OCI-LY1 (cell line): ENCODE data around the gene HECW1.

Experiments used
- H2AFZ ChIP-seq: fragments of 200-600 bp; sonication (generic), shearing (Covaris generic); 2 replicates; pipeline ENCODE4 v1.6.0; 2014; ENCODE audit warnings: antibody characterized with exemption, mild to moderate bottlenecking, low read length
- H3F3A ChIP-seq: fragments of 200-600 bp; sonication (generic), shearing (Covaris generic); 2 replicates; pipeline ENCODE4 v1.6.0; 2014; ENCODE audit warnings: mild to moderate bottlenecking, antibody characterized with exemption, low read length, moderate library complexity; ENCODE audit not compliant: insufficient read depth
- H3K27ac ChIP-seq: fragments of 200-600 bp; sonication (generic); 2 replicates; pipeline ENCODE4 v1.5.1; 2014; ENCODE audit warnings: low read length, mixed run types, mild to moderate bottlenecking, low read depth; ENCODE audit not compliant: poor library complexity, severe bottlenecking
- H3K27me3 ChIP-seq: fragments of 200-600 bp; sonication (generic); 2 replicates; pipeline ENCODE4 v1.6.0; 2014; ENCODE audit warnings: antibody characterized with exemption, mild to moderate bottlenecking, low read length, moderate library complexity; ENCODE audit not compliant: insufficient read depth
- H3K36me3 ChIP-seq: fragments of 200-600 bp; sonication (generic); 2 replicates; pipeline ENCODE4 v1.6.1; 2014; ENCODE audit warnings: mild to moderate bottlenecking, antibody characterized with exemption, low read length, moderate library complexity, mixed read lengths; ENCODE audit not compliant: insufficient read depth
- H3K4me1 ChIP-seq: fragments of 200-600 bp; sonication (generic); 2 replicates; pipeline ENCODE4 v1.5.1; 2014; ENCODE audit warnings: mild to moderate bottlenecking, low read length, moderate library complexity; ENCODE audit not compliant: insufficient read depth, severe bottlenecking
- H3K4me2 ChIP-seq: fragments of 200-600 bp; sonication (generic), shearing (Covaris generic); 2 replicates; pipeline ENCODE4 v1.6.1; 2014; ENCODE audit warnings: low read length
- H3K4me3 ChIP-seq: fragments of 200-600 bp; sonication (generic); 2 replicates; pipeline ENCODE4 v1.5.1; 2014; ENCODE audit warnings: low read length, low read depth, mild to moderate bottlenecking, mixed read lengths; ENCODE audit not compliant: poor library complexity, severe bottlenecking
- H3K79me2 ChIP-seq: fragments of 200-600 bp; shearing (Covaris generic); 2 replicates; pipeline ENCODE4 v1.6.1; 2016; ENCODE audit warnings: mixed run types, low read length, mixed read lengths; ENCODE audit not compliant: insufficient read depth
- H3K9ac ChIP-seq: fragments of 200-600 bp; sonication (generic), shearing (Covaris generic); 2 replicates; pipeline ENCODE4 v1.6.1; 2014; ENCODE audit warnings: mild to moderate bottlenecking, low read length, mixed read lengths
- H3K9me2 ChIP-seq: fragments of 200-600 bp; sonication (generic), shearing (Covaris generic); 2 replicates; pipeline ENCODE4 v1.6.1; 2014; ENCODE audit warnings: low read depth, mild to moderate bottlenecking, low read length, mixed read lengths
- H3K9me3 ChIP-seq: fragments of 200-600 bp; shearing (Covaris generic); 2 replicates; pipeline ENCODE4 v1.6.1; 2014; ENCODE audit warnings: low read length, mixed read lengths
- H4K20me1 ChIP-seq: fragments of 200-600 bp; sonication (generic), shearing (Covaris generic); 2 replicates; pipeline ENCODE4 v1.6.0; 2016; ENCODE audit warnings: mild to moderate bottlenecking, low read length; ENCODE audit not compliant: insufficient read depth
- CTCF ChIP-seq: fragments of 200-600 bp; sonication (generic), shearing (Covaris generic); IDR thresholded peaks from 2 replicates; pipeline ENCODE4 v1.5.1; 2017; ENCODE audit warnings: mild to moderate bottlenecking, antibody characterized with exemption, low read length, moderate library complexity, mixed read lengths
- EZH2 ChIP-seq: fragments of 200-600 bp; sonication (generic), shearing (Covaris generic); IDR thresholded peaks from 2 replicates; pipeline ENCODE4 v1.8.0; 2017; ENCODE audit warnings: borderline replicate concordance, mixed run types, mild to moderate bottlenecking, antibody characterized with exemption, low read length, moderate library complexity, mixed read lengths

Gene HECW1

GRCh38 chr7:43449577-43449976 is 337.1 kb downstream of the HECW1 start:
- Histone ChIP-seq H3K4me3 (no peak overlapping the region), H3K79me2 (no peaks in the 10 kb centered on the region), H3K9ac (no peak overlapping the region), H3K9me2 (no peaks in the 10 kb centered on the region), H3K9me3 (no peaks in the 10 kb centered on the region), H4K20me1 (no peaks in the 10 kb centered on the region), H3K27me3 (no peaks in the 10 kb centered on the region; the same call in 1 of the 2 replicates), H3K4me2 (no peak overlapping the region), H3K4me1 (no peaks in the 10 kb centered on the region), H3K27ac (no peak overlapping the region), H3F3A (no peaks in the 10 kb centered on the region), H3K36me3 (no peaks in the 10 kb centered on the region), H2AFZ (no peak overlapping the region)
- TF ChIP-seq CTCF (no peak), EZH2 (no peak)

GRCh38 chr7:43450894-43451293 is 338.4 kb downstream of the HECW1 start:
- no peaks in the 10 kb centered on the region; the same call in 1 of the 2 replicates for H3K27me3 ChIP-seq
- no peaks in the 10 kb centered on the region for H3F3A ChIP-seq
- no peak overlapping the region for H3K4me3 ChIP-seq
- H3K9me2 ChIP-seq = no peaks in the 10 kb centered on the region
- no peak overlapping the region for H2AFZ ChIP-seq
- no peak overlapping the region for H3K27ac ChIP-seq
- H3K9ac ChIP-seq = no peak overlapping the region
- H3K79me2 ChIP-seq = no peaks in the 10 kb centered on the region
- no peaks in the 10 kb centered on the region for H3K4me1 ChIP-seq
- H3K9me3 ChIP-seq = no peaks in the 10 kb centered on the region
- H4K20me1 ChIP-seq = no peaks in the 10 kb centered on the region
- no peak overlapping the region for H3K4me2 ChIP-seq
- H3K36me3 ChIP-seq = no peaks in the 10 kb centered on the region
- no peak for TF ChIP-seq CTCF
- TF ChIP-seq EZH2 = no peak

GRCh38 chr7:43454936-43455518 is 342.6 kb downstream of the HECW1 start:
- Histone ChIP-seq H3K36me3 (no peaks in the 10 kb centered on the region), H3K27ac (no peak overlapping the region), H3K4me1 (no peaks in the 10 kb centered on the region), H3K79me2 (no peaks in the 10 kb centered on the region), H3K27me3 (no peaks in the 10 kb centered on the region), H3F3A (no peaks in the 10 kb centered on the region), H3K9me3 (no peaks in the 10 kb centered on the region), H3K9me2 (no peaks in the 10 kb centered on the region), H3K4me2 (no peak overlapping the region; the same call in 1 of the 2 replicates), H4K20me1 (no peaks in the 10 kb centered on the region), H3K9ac (no peak overlapping the region), H3K4me3 (no peak overlapping the region), H2AFZ (no peak overlapping the region)
- TF ChIP-seq EZH2 (no peak), CTCF (peak; percentile 88)
